NCI-H1092 (cell line): Measurements from ENCODE around the gene HSD17B1.
"Not testable (repeated sequence)": the region's sequence is repeated elsewhere in the genome, so short reads cannot be mapped to it uniquely, and the experiment has no call there.

ENCODE experiments used
- DNase-seq: peaks from one replicate; lab custom pipeline; 2025; lab: John Stamatoyannopoulos, UW

HSD17B1 gene

DNA sequence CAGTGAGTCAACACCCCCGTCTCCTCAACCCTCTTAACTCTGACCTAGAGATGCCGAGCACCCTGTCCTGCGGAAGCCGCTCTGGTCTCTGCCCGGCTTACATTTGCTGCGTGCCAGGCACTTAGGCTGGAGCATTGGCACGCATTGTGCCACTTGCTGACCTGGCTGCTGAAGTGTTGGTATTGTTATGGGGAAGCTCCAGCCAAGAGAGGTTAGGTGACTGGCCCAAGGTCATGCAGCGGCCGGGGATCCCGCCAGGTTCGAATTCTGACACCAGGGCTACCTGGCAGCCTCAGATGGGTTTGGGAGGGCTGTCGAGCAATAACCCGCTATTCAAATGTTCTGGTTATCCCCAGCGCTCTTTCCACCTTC is 5.0 kb upstream of the HSD17B1 start:
- DNase-seq: no peak

DNA sequence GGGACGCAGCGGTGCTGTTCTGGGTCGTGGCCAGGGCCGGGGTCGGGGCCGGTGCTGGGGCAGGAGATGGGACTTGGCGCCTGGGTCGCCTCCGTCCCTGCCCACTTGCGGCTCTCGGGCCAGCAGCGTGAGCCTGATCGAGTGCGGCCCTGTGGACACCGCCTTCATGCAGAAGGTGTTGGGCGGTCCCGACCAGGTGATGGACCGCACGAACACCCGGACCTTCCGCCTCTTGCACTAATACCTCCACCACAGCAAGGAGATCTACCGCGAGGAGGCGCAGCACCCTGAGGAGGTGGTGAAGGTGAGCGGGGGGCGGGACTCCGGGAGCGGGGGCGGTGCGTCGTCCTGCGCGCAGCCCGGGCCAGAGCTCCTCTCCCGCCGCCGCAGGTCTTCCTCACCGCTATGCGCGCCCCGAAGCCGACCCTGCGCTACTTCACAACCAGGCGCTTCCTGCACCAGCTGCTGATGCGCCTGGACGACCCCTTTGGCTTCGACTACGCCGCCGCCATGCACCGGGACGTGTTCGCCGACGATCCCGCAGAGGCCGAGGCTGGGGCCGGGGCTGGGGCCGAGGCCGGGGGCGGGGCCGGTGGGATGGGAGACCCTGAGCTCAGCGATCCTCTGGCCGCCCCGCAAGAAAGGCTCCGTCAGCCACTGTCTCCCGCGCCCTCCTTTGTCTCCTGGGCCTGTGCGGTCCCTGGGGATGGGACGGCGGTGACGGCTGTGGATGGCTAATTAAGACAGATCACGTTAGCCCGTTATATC is 4.5 kb upstream of the HSD17B1 start:
- peak; percentile 55 for DNase-seq

DNA sequence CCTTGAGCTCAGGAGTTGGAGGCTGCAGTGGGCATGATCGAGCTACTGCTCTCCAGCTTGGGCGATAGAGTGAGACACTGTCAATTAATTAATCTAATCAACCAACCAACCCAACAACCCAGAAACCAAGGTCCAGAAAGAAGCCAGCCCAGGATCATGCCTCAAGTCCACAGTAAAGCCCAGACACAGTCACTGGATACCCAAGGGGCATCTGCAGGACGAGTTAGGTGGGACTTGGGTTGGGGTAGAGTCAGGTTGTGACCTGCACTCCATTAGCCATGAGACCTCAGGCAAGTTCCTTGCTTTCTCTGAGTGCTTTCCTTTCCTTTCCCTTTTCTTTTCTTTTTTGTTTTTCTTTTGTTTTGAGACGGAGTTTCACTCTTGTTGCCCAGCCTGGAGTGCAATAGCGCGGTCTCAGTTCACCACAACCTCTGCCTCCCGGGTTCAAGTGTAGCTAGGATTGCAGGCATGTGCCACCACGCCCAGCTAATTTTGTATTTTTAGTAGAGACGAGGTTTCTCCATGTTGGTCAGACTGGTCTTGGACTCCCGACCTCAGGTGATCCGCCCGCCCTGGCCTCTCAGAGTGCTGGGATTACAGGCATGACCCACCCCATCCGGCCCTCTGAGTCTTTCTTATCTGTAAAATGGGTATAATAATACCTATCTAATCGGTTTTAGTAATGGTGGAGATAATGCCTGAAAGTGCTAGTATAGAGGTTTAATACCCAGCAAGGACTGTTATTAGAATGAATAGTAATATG is 3.5 kb upstream of the HSD17B1 start:
- DNase-seq: no peak

DNA sequence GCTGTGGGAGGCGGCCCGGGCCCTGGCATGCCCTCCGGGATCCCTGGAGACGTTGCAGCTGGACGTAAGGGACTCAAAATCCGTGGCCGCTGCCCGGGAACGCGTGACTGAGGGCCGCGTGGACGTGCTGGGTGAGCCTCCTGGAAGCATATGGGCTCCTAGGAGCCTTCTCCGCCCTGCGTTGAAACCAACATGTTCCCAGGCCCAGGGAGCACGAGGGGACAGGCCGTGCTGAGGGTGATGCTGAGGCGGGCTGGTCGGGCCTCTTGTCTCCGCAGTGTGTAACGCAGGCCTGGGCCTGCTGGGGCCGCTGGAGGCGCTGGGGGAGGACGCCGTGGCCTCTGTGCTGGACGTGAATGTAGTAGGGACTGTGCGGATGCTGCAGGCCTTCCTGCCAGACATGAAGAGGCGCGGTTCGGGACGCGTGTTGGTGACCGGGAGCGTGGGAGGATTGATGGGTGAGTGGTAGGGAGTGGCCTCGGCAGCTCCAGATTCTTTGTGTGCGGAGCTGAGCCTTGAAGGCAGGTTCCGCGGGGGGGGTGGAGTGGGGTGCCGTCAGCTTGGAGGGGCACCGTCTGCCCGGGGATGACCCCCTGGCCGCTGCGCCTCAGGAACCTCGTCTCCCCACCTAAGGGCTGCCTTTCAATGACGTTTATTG is 567 bp downstream of the HSD17B1 start:
- no peak for DNase-seq

DNA sequence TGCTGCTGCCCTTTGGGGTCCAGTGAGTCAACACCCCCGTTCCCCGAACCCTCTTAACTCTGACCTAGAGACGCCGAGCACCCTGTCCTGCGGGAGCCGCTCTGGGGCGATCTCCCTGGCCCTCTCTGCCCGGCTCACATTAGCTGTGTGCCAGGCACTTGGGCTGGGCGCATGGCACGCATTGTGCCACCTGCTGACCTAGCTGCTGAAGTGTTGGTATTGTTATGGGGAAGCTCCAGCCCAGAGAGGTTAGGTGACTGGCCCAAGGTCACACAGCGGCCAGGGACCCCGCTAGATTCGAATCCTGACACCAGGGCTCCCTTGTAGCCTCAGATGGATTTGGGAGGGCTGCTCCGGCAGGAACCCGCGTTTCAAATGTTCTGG is 1.1 kb downstream of the HSD17B1 start:
- no peak for DNase-seq

DNA sequence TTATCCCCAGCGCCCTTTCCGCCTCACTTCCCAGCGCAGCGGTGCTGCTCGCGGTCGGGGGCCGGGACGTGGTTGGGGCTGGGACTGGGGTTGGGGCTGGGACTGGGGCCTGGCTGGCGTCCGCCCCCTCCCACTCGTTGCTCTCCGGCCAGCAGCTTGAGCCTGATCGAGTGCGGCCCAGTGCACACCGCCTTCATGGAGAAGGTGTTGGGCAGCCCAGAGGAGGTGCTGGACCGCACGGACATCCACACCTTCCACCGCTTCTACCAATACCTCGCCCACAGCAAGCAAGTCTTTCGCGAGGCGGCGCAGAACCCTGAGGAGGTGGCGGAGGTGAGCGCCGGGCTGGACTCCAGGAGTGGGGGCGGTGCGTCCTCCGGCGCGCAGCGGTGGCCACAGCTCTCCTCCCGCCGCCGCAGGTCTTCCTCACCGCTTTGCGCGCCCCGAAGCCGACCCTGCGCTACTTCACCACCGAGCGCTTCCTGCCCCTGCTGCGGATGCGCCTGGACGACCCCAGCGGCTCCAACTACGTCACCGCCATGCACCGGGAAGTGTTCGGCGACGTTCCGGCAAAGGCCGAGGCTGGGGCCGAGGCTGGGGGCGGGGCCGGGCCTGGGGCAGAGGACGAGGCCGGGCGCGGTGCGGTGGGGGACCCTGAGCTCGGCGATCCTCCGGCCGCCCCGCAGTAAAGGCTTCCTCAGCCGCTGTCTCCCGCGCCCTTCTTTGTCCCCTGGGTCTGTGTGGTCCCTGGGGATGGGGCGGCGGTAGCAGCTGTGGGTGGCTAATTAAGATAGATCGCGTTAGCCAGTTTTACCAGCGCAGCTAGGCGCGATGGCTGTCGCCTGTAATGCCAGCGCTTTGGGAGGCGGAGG is 1.8 kb downstream of the HSD17B1 start:
- peak; percentile 77 for DNase-seq

DNA sequence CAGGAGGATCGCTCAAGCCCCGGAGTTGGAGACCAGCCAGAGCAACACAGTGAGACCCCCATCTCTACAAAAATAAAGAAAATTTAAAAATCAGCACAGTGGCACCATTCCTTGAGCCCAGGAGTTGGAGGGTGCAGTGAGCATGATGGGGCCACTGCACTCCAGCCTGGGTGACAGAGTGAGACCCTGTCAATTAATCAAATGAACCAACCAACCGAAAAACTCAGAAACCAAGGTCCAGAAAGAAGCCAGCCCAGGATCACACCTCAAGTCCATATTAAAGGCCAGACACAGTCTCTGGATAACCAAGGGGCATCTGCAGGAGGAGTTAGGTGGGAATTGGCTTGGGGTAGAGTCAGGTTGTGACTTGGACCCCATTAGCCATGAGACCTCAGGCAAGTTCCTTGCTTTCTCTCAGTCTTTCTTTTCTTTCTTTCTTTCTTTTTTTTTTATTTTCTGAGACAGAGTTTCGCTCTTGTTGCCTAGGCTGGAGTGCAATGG is 2.4 kb downstream of the HSD17B1 start:
- no peak for DNase-seq

DNA sequence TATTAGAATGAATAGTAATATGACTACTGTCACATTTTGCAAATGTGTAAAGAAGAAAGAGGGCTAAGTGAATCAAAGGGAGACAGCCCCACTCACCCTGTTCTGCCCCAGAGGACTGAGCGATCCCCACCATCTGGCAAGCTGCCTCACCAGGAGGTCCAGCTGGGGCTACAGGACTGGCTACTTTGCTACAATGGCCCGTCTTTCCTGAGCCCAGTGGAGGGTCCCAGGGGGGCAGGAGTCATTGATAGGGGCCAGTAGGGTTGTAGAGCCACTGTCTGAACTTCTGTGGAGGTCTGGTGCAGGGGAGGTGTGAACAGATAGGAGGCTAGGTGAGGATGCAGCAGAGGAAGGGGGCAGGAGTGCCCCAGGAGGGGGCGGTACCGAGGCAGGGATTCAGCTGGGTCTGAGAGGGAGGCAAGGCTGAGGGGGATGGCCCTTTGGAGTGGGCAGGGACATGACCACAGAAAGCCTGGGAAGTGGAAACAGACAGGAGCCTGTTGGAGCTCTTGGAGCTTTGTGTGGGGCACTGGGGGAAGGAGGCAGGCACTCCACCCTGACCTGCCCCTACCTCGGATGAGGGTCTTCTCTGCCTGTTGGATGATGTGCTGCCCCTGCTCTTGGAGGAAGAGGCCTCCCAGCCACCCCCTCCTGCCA is 3.4 kb downstream of the HSD17B1 start:
- not testable (repeated sequence) for DNase-seq

DNA sequence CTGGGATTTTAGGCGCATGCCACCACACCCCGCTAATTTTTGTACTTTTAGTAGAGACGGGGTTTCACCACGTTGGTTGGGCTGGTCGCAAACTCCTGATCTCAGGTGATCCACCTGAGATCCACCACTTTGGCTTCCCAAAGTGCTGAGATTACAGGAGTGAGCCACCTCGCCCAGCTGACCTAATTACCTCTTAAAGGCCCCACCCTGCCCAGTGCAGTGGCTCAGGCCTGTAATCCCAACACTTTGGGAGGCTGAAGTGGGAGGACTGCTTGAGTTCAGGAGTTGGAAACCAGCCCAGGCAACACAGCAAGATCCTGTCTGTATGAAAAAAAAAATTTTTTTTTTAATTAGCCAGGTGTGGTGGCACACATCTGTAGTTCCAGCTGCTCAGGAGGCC is 6.4 kb downstream of the HSD17B1 start:
- no peak for DNase-seq

DNA sequence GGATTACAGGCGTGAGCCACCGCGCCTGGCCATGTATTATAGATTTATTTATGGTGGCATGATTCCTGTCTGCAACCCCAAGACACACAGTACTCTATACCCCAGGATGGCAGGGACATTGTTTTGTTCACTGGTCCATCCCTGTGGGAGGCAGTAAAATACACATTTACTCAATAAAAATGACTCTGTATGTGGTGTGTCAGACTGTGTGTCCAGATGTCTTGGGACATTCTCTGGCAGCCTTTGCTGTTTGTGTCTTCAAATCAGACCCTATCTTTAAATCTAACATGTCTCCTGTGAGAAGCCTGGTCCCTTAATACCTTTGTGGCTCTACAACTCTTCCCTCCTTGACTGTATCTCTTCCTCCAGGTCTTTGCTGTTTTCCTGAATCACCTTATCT is 7.5 kb downstream of the HSD17B1 start:
- no peak for DNase-seq

DNA sequence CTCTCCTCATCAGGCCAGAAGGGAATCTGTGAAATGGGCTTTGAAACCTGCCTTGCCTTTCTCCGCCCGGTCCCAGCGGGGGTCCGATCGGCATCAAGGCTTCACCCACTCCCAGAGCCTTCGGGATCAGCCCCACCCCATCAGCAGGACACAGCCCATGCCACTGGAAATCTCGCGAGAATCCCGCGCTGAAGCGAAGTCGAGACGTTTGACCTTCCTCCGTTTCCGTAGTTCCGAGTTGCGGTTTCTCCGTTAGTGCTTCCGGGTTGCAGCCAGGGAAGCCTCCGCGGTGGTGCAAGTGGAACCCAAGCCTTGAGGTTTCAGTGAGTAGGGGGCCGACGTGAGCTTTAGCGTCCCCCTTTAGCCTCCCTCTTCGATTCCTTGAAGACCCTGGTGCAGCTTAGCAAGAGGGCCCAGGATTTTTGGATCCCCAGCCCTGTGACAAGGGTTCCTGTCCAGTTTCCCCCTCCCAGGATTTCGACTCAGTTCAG is 9.2 kb downstream of the HSD17B1 start, which contains the start of gene COASY:
Gene COASY, plus strand, starts transcription at position 252 of the 491 bp plus-strand sequence. CDS start 475 bp downstream, outside the sequence.
- peak; percentile 97 for DNase-seq

DNA sequence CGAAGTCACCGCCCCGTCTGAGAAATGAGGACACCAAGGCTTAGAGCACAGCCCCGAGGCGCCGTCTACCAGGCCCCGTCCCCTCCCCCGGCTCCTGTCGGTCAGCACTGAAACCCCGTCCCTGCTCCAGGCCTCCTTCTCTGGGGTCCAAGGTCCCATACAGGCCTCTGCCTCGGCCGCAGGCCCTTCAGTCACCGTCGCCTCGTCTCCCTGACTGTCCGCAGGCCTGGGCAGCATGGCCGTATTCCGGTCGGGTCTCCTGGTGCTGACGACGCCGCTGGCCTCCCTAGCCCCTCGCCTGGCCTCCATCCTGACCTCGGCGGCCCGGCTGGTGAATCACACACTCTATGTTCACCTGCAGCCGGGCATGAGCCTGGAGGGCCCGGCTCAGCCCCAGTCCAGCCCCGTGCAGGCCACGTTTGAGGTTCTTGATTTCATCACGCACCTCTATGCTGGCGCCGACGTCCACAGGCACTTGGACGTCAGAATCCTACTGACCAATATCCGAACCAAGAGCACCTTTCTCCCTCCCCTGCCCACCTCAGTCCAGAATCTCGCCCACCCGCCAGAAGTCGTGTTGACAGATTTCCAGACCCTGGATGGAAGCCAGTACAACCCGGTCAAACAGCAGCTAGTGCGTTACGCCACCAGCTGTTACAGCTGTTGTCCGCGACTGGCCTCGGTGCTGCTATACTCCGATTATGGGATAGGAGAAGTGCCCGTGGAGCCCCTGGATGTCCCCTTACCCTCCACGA is 9.8 kb downstream of the HSD17B1 start:
- DNase-seq: no peak

DNA sequence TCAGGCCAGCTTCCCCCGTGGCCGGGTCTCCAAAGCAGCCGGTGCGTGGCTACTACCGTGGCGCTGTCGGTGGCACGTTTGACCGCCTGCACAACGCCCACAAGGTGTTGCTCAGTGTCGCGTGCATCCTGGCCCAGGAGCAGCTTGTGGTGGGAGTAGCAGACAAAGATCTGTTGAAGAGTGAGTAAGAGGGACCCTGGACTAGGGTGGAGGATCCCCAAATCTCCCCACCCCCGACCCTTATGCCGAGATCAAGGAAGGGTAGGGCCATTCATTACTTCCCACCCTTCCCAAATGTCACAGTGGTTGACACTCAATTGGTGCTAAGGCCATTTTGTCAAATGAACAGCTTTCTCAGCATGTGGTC is 10.4 kb downstream of the HSD17B1 start:
- no peak for DNase-seq

DNA sequence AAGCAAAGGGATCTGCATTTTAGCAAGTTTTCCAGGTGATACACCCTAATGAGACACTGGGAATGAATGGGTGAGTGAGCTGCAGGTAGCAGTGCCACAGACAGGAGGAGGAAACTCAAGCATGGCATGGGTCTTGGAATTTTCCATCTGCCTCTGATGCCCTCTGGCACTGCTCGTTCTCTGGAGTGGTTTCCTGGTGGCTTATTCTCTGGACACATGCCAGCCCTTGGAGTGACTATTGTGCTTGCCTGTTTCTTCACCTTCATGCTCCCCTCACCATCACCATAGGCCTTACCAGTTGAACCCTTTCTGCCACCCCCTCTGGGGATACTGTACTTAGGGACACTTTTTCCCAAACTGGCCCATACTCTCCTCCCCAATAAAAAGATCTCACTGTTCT is 10.8 kb downstream of the HSD17B1 start:
- no peak for DNase-seq

DNA sequence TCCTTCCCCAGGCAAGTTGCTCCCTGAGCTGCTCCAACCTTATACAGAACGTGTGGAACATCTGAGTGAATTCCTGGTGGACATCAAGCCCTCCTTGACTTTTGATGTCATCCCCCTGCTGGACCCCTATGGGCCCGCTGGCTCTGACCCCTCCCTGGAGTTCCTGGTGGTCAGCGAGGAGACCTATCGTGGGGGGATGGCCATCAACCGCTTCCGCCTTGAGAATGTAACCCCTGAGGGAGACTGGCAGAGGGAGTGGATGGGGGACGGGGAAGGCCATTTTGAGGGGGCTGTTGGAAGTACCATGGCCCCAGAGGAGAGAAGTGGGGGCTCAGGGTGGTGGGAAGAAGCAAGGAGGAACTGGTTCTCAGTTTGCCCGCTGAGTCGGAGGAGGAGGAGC is 11.2 kb downstream of the HSD17B1 start:
- DNase-seq: no peak

DNA sequence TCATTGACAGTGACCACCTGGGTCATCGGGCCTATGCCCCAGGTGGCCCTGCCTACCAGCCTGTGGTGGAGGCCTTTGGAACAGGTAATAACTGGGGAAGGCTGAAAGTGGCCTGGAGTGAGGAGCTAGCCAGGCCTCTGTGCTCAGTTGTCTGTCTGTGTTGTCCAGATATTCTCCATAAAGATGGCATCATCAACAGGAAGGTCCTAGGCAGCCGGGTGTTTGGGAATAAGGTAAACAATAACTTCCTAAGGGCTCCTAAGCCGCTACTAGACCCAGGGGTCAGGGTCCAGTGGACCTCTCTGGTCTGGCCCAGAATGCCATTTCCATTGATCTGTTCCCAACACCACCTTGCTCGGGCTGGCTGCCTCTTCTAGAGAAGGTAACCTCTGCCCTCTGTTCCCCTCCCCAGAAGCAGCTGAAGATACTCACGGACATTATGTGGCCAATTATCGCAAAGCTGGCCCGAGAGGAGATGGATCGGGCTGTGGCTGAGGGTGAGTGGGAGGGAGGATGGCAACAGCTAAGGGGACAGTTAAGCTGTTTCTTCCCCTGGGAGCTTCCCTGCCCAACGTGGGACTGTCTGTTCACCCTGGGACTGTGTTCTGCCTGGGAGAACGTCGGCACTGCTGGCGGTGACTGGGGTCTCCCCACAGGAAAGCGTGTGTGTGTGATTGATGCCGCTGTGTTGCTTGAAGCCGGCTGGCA is 12.2 kb downstream of the HSD17B1 start:
- DNase-seq: no peak

DNA sequence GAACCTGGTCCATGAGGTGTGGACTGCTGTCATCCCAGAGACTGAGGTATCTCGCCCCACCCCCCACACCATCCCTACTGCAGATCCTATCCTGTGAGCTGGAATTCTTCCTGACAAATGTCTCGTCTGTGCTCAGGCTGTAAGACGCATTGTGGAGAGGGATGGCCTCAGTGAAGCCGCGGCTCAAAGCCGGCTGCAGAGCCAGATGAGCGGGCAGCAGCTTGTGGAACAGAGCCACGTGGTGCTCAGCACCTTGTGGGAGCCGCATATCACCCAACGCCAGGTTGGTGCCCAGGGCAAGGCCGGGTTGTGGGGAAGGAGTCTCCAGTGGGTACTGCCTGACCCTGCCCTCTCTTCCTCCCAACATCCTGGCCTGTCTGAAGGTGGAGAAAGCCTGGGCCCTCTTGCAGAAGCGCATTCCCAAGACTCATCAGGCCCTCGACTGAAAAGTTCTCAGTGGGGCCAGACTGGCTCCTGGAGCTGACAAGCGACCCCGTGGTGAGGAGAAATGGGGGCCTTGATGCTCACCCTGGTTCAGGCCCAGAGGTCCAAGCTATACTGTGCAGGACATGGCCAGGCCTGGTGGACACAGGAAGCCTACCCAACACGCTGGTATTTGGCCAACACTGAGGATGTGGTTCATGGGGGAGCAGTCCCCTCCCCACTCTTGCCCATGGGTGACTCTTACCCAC is 12.9 kb downstream of the HSD17B1 start:
- DNase-seq: no peak

DNA sequence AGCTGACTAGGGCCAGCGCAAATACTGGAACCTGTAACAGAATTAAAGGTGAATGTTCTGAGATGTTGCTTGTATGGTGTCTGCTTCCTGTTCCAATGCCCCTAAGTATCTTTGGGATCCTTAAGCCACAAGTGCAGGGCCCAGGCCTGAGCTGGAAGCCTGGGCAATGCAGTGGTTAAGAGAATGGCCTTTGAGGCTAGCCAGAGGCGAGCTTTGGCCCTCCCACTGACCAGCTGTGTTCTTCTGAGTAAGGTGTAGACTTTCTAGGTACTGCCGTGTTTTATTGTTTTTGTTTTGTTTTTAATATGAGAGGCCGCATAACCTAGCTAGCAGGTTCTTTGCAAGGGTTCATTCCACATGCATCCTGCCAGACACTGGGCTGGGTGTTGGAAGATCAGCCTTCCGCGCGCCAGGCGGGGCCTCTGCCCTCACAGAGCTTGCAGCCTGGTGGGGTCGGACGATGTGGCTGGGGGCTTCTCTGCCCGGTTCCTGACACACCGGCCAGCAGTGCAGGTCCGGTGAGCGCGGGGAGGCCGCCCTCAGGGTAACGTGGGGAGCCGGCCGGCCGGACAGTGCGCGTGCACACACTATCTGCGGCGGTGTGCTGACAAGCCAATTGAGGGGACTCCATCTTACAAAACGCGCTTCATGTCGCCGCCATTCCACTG is 13.6 kb downstream of the HSD17B1 start:
- DNase-seq: no peak
